ENCODE results near the gene KCNJ16. TPM values are rescaled to one million over a fixed set of nuclear protein-coding genes. Genes with fewer than 3 reads are reported as not detected.
A peak's percentile ranks its signal among the peaks of the same experiment; 100 is the strongest.

The KCNJ16 gene
- 10 to 100 TPM in 1 of 3 donors, 1 to 10 TPM in 1, under 1 TPM in 1; 0.32 to 18.6 (median 1.3) TPM for total RNA-seq

- intact Hi-C loops (cut with DNase I; ENCODE audit: low total_unique reads) = no loop called here
- no peak within 1 kb of the TSS for H3K27ac ChIP-seq
- no peak for DNase-seq (ENCODE audit: low spot score in 2 of 2)
These were observed at the start of gene KCNJ16 for GRCh38 chr17:70074956-70075355. TSS of gene KCNJ16 (plus strand) at chr17:70075225. CDS start at chr17:70132088, 56,863 bp downstream.

GRCh38 chr17:70028397-70028796 lies 46.6 kb upstream of the KCNJ16 start:
- Histone ChIP-seq H3K27me3 (no peaks in the 10 kb centered on the region), H3K36me3 (no peaks in the 10 kb centered on the region), H3K9me3 (no peaks in the 10 kb centered on the region), H3K27ac (no peak overlapping the region), H3K4me1 (no peaks in the 10 kb centered on the region), H3K4me3 (no peak overlapping the region)
- DNase-seq (ENCODE audit: low spot score in 2 of 2) = no peak
- intact Hi-C loops (cut with DNase I; ENCODE audit: low total_unique reads) = no loop called here
- TF ChIP-seq POLR2A (IDR thresholded peaks at IDR 0.05) = no peak
- TF ChIP-seq CTCF (IDR thresholded peaks at IDR 0.05) = no peak
- no peak for TF ChIP-seq POLR2AphosphoS5 (IDR thresholded peaks at IDR 0.05)

More at GRCh38 chr17:70074956-70075355, at the start of gene KCNJ16:
- Histone ChIP-seq H3K4me3 (no peak within 1 kb of the TSS), H3K4me1 (no peaks in the 10 kb centered on the region), H3K36me3 (no peaks in the 10 kb centered on the region), H3K27me3 (no peaks in the 10 kb centered on the region), H3K9me3 (no peaks in the 10 kb centered on the region)
- TF ChIP-seq CTCF (IDR thresholded peaks at IDR 0.05) = no peak
- no peak for TF ChIP-seq POLR2A (IDR thresholded peaks at IDR 0.05)
- TF ChIP-seq POLR2AphosphoS5 (IDR thresholded peaks at IDR 0.05) = no peak

GRCh38 chr17:70028978-70029767 lies 45.9 kb upstream of the KCNJ16 start:
- intact Hi-C loops (cut with DNase I; ENCODE audit: low total_unique reads) = no loop called here
- no peaks in the 10 kb centered on the region for H3K27me3 ChIP-seq
- no peaks in the 10 kb centered on the region for H3K36me3 ChIP-seq

GRCh38 chr17:70030371-70030770 lies 44.7 kb upstream of the KCNJ16 start:
- Histone ChIP-seq H3K27me3 (no peaks in the 10 kb centered on the region), H3K36me3 (no peaks in the 10 kb centered on the region), H3K4me1 (no peaks in the 10 kb centered on the region), H3K9me3 (no peaks in the 10 kb centered on the region), H3K27ac (peak overlapping the region in 1 of 2 donors; percentile 1), H3K4me3 (no peak overlapping the region)
- intact Hi-C loops (cut with DNase I; ENCODE audit: low total_unique reads) = no loop called here
- DNase-seq (ENCODE audit: low spot score in 2 of 2) = no peak
- TF ChIP-seq CTCF (IDR thresholded peaks at IDR 0.05) (no peak), POLR2AphosphoS5 (IDR thresholded peaks at IDR 0.05) (no peak), POLR2A (IDR thresholded peaks at IDR 0.05) (no peak)

More at GRCh38 chr17:70028978-70029767, 45.9 kb upstream of the KCNJ16 start:
- H3K4me3 ChIP-seq = no peak overlapping the region
- no peak for DNase-seq (ENCODE audit: low spot score in 2 of 2)
- H3K4me1 ChIP-seq = no peaks in the 10 kb centered on the region
- H3K27ac ChIP-seq = no peak overlapping the region
- H3K9me3 ChIP-seq = no peaks in the 10 kb centered on the region
- no peak for TF ChIP-seq POLR2A (IDR thresholded peaks at IDR 0.05)
- TF ChIP-seq CTCF (IDR thresholded peaks at IDR 0.05) = no peak
- TF ChIP-seq POLR2AphosphoS5 (IDR thresholded peaks at IDR 0.05) = no peak

- Histone ChIP-seq H3K4me3 (no peak overlapping the region), H3K9me3 (no peaks in the 10 kb centered on the region), H3K4me1 (no peaks in the 10 kb centered on the region), H3K27me3 (no peaks in the 10 kb centered on the region), H3K27ac (no peak overlapping the region), H3K36me3 (no peaks in the 10 kb centered on the region)
- intact Hi-C loops (cut with DNase I; ENCODE audit: low total_unique reads) = no loop called here
- TF ChIP-seq CTCF (IDR thresholded peaks at IDR 0.05) = no peak
- no peak for TF ChIP-seq POLR2AphosphoS5 (IDR thresholded peaks at IDR 0.05)
- TF ChIP-seq POLR2A (IDR thresholded peaks at IDR 0.05) = no peak
- DNase-seq (ENCODE audit: low spot score in 2 of 2) = no peak
These were observed 43.7 kb upstream of the KCNJ16 start for GRCh38 chr17:70031341-70031740.

Data from breast epithelium (tissue), 4 donors.